ENCODE measurements around the gene HECTD1. TPM values are rescaled to one million over a fixed set of nuclear protein-coding genes. Genes with fewer than 3 reads are reported as not detected.

Gene HECTD1
- total and polyA plus RNA-seq, 4 donors: 118 to 309 (median 156) TPM

- Histone ChIP-seq H3K27ac (ENCODE audit: low read depth, low read length) (no peak overlapping the region), H3K36me3 (ENCODE audit: control insufficient read depth, insufficient read depth, low read length) (peaks cover 44% of the 10 kb centered on the region)
Measured at GRCh38 chr14:31166271-31166561, 41.4 kb downstream of the HECTD1 start.

GRCh38 chr14:31164115-31164514 is 43.5 kb downstream of the HECTD1 start:
- WGBS (ENCODE audit: insufficient coverage): 100% methylated on average over 2 of the region's 4 CpGs
- Histone ChIP-seq H3K4me1 (ENCODE audit: control insufficient read depth, insufficient read depth, low read length) (no peaks in the 10 kb centered on the region), H3K27ac (ENCODE audit: low read depth, low read length) (no peak overlapping the region), H3K27me3 (ENCODE audit: control insufficient read depth, insufficient read depth, low read length) (no peaks in the 10 kb centered on the region), H3K4me3 (ENCODE audit: low read depth, low read length) (no peak overlapping the region), H3K36me3 (ENCODE audit: control insufficient read depth, insufficient read depth, low read length) (peaks cover 45% of the 10 kb centered on the region), H3K9me3 (ENCODE audit: control insufficient read depth, insufficient read depth, low read length) (no peaks in the 10 kb centered on the region)
- no peak for DNase-seq (ENCODE audit: low read depth in 4 of 6, low spot score in 6 of 6)

More at GRCh38 chr14:31166271-31166561, 41.4 kb downstream of the HECTD1 start:
- WGBS (ENCODE audit: insufficient coverage): 100% methylated on average over 3 of the region's 3 CpGs
- no peaks in the 10 kb centered on the region for H3K9me3 ChIP-seq (ENCODE audit: control insufficient read depth, insufficient read depth, low read length)
- H3K4me3 ChIP-seq (ENCODE audit: low read depth, low read length): no peak overlapping the region
- no peak for DNase-seq (ENCODE audit: low read depth in 4 of 6, low spot score in 6 of 6)
- H3K27me3 ChIP-seq (ENCODE audit: control insufficient read depth, insufficient read depth, low read length): no peaks in the 10 kb centered on the region
- H3K4me1 ChIP-seq (ENCODE audit: control insufficient read depth, insufficient read depth, low read length): no peaks in the 10 kb centered on the region

- no peaks in the 10 kb centered on the region for H3K4me1 ChIP-seq (ENCODE audit: control insufficient read depth, insufficient read depth, low read length)
- H3K27me3 ChIP-seq (ENCODE audit: control insufficient read depth, insufficient read depth, low read length): no peaks in the 10 kb centered on the region
- no peaks in the 10 kb centered on the region for H3K9me3 ChIP-seq (ENCODE audit: control insufficient read depth, insufficient read depth, low read length)
- H3K27ac ChIP-seq (ENCODE audit: low read depth, low read length): no peak overlapping the region
- DNase-seq (ENCODE audit: low read depth in 4 of 6, low spot score in 6 of 6): no peak
- 87% methylated on average over 12 of the region's 16 CpGs for WGBS (ENCODE audit: insufficient coverage)
- no peak overlapping the region for H3K4me3 ChIP-seq (ENCODE audit: low read depth, low read length)
- H3K36me3 ChIP-seq (ENCODE audit: control insufficient read depth, insufficient read depth, low read length): peaks cover 49% of the 10 kb centered on the region
Measured at GRCh38 chr14:31162910-31163649, 44.5 kb downstream of the HECTD1 start.

GRCh38 chr14:31161274-31161673 is 46.3 kb downstream of the HECTD1 start:
- Histone ChIP-seq H3K27ac (ENCODE audit: low read depth, low read length) (no peak overlapping the region), H3K4me1 (ENCODE audit: control insufficient read depth, insufficient read depth, low read length) (no peaks in the 10 kb centered on the region), H3K27me3 (ENCODE audit: control insufficient read depth, insufficient read depth, low read length) (no peaks in the 10 kb centered on the region), H3K9me3 (ENCODE audit: control insufficient read depth, insufficient read depth, low read length) (no peaks in the 10 kb centered on the region), H3K4me3 (ENCODE audit: low read depth, low read length) (no peak overlapping the region), H3K36me3 (ENCODE audit: control insufficient read depth, insufficient read depth, low read length) (peaks cover 44% of the 10 kb centered on the region)
- WGBS (ENCODE audit: insufficient coverage): 100% methylated on average over 1 of the region's 5 CpGs
- no peak for DNase-seq (ENCODE audit: low read depth in 4 of 6, low spot score in 6 of 6)

- 100% methylated on average over 5 of the region's 13 CpGs for WGBS (ENCODE audit: insufficient coverage)
- Histone ChIP-seq H3K4me3 (ENCODE audit: low read depth, low read length) (no peak overlapping the region), H3K4me1 (ENCODE audit: control insufficient read depth, insufficient read depth, low read length) (no peaks in the 10 kb centered on the region), H3K27me3 (ENCODE audit: control insufficient read depth, insufficient read depth, low read length) (no peaks in the 10 kb centered on the region), H3K27ac (ENCODE audit: low read depth, low read length) (no peak overlapping the region), H3K36me3 (ENCODE audit: control insufficient read depth, insufficient read depth, low read length) (peaks cover 50% of the 10 kb centered on the region), H3K9me3 (ENCODE audit: control insufficient read depth, insufficient read depth, low read length) (no peaks in the 10 kb centered on the region)
- no peak for DNase-seq (ENCODE audit: low read depth in 4 of 6, low spot score in 6 of 6)
Measured at GRCh38 chr14:31159682-31160296, 47.8 kb downstream of the HECTD1 start.

- WGBS (ENCODE audit: insufficient coverage): 96% methylated on average over 9 of the region's 12 CpGs
- peaks cover 50% of the 10 kb centered on the region for H3K36me3 ChIP-seq (ENCODE audit: control insufficient read depth, insufficient read depth, low read length)
- no peak overlapping the region for H3K27ac ChIP-seq (ENCODE audit: low read depth, low read length)
- no peaks in the 10 kb centered on the region for H3K9me3 ChIP-seq (ENCODE audit: control insufficient read depth, insufficient read depth, low read length)
- H3K4me1 ChIP-seq (ENCODE audit: control insufficient read depth, insufficient read depth, low read length): no peaks in the 10 kb centered on the region
- DNase-seq (ENCODE audit: low read depth in 4 of 6, low spot score in 6 of 6): no peak
- H3K4me3 ChIP-seq (ENCODE audit: low read depth, low read length): no peak overlapping the region
- H3K27me3 ChIP-seq (ENCODE audit: control insufficient read depth, insufficient read depth, low read length): no peaks in the 10 kb centered on the region
Measured at GRCh38 chr14:31154956-31155355, 52.6 kb downstream of the HECTD1 start.

- H3K27ac ChIP-seq (ENCODE audit: low read depth, low read length): no peak overlapping the region
- no peak overlapping the region for H3K4me3 ChIP-seq (ENCODE audit: low read depth, low read length)
- no peak for DNase-seq (ENCODE audit: low read depth in 4 of 6, low spot score in 6 of 6)
- no peaks in the 10 kb centered on the region for H3K27me3 ChIP-seq (ENCODE audit: control insufficient read depth, insufficient read depth, low read length)
- no peaks in the 10 kb centered on the region for H3K4me1 ChIP-seq (ENCODE audit: control insufficient read depth, insufficient read depth, low read length)
- H3K36me3 ChIP-seq (ENCODE audit: control insufficient read depth, insufficient read depth, low read length): peaks cover 21% of the 10 kb centered on the region
- H3K9me3 ChIP-seq (ENCODE audit: control insufficient read depth, insufficient read depth, low read length): no peaks in the 10 kb centered on the region
- 100% methylated on average over 5 of the region's 11 CpGs for WGBS (ENCODE audit: insufficient coverage)
Measured at GRCh38 chr14:31142455-31143087, 65.0 kb downstream of the HECTD1 start.

- H3K36me3 ChIP-seq (ENCODE audit: control insufficient read depth, insufficient read depth, low read length): peaks cover 20% of the 10 kb centered on the region
Measured at GRCh38 chr14:31139301-31139847, 68.2 kb downstream of the HECTD1 start.

GRCh38 chr14:31138301-31138700 is 69.3 kb downstream of the HECTD1 start:
- H3K9me3 ChIP-seq (ENCODE audit: control insufficient read depth, insufficient read depth, low read length): no peaks in the 10 kb centered on the region
- no peak for DNase-seq (ENCODE audit: low read depth in 4 of 6, low spot score in 6 of 6)
- H3K4me3 ChIP-seq (ENCODE audit: low read depth, low read length): no peak overlapping the region
- H3K36me3 ChIP-seq (ENCODE audit: control insufficient read depth, insufficient read depth, low read length): peaks cover 21% of the 10 kb centered on the region
- 100% methylated on average over 1 of the region's 2 CpGs for WGBS (ENCODE audit: insufficient coverage)
- no peaks in the 10 kb centered on the region for H3K27me3 ChIP-seq (ENCODE audit: control insufficient read depth, insufficient read depth, low read length)
- no peaks in the 10 kb centered on the region for H3K4me1 ChIP-seq (ENCODE audit: control insufficient read depth, insufficient read depth, low read length)
- H3K27ac ChIP-seq (ENCODE audit: low read depth, low read length): no peak overlapping the region

More at GRCh38 chr14:31139301-31139847, 68.2 kb downstream of the HECTD1 start:
- H3K27me3 ChIP-seq (ENCODE audit: control insufficient read depth, insufficient read depth, low read length): no peaks in the 10 kb centered on the region
- no peak overlapping the region for H3K27ac ChIP-seq (ENCODE audit: low read depth, low read length)
- no peaks in the 10 kb centered on the region for H3K9me3 ChIP-seq (ENCODE audit: control insufficient read depth, insufficient read depth, low read length)
- WGBS (ENCODE audit: insufficient coverage): no CpG with 5 or more reads among the region's 4 CpGs
- no peak overlapping the region for H3K4me3 ChIP-seq (ENCODE audit: low read depth, low read length)
- H3K4me1 ChIP-seq (ENCODE audit: control insufficient read depth, insufficient read depth, low read length): no peaks in the 10 kb centered on the region
- no peak for DNase-seq (ENCODE audit: low read depth in 4 of 6, low spot score in 6 of 6)
